ENCODE measurements around the gene CLK3. TPM values are rescaled to one million over a fixed set of nuclear protein-coding genes. Genes with fewer than 3 reads are reported as not detected.

Gene CLK3
- total and polyA plus RNA-seq, 2 of the 13 experiments (the other 11 are each of a cell fraction or from before 2014, with no cell fraction given): 41.5 to 82.0 TPM

- TF ChIP-seq KLF9 (CRISPR knock-in tag; IDR thresholded peaks at IDR 0.05; ENCODE audit: low read depth) (0 out of 2 replicates have a peak, but pooled peaks have one; percentile 39), ZBTB39 (CRISPR knock-in tag; IDR thresholded peaks at IDR 0.05) (peak; percentile 78), ZNF556 (CRISPR knock-in tag; IDR thresholded peaks at IDR 0.05; ENCODE audit: borderline replicate concordance) (peak; percentile 98), IKZF1 (IDR thresholded peaks at IDR 0.05) (no peak), ZNF484 (CRISPR knock-in tag; IDR thresholded peaks at IDR 0.05; ENCODE audit: borderline replicate concordance, low read depth) (no peak), SOX13 (IDR thresholded peaks at IDR 0.05) (no peak), SOX13 (CRISPR knock-in tag; conservative IDR thresholded peaks at IDR 0.05 in 1 of 2, IDR thresholded peaks at IDR 0.05 in 1 of 2) (peak in 1 of 2 experiments; percentile 46; a peak in 1 of 4 replicates), USF2 (IDR thresholded peaks at IDR 0.05; ENCODE audit: low read depth, low read length) (no peak), USF2 (CRISPR knock-in tag; IDR thresholded peaks at IDR 0.05; ENCODE audit: borderline replicate concordance) (peak; percentile 20; the same call in 1 of the 2 replicates), ZNF784 (CRISPR knock-in tag; IDR thresholded peaks at IDR 0.05; ENCODE audit: borderline replicate concordance) (no peak; the same call in 1 of the 2 replicates), SAFB2 (CRISPR knock-in tag; IDR thresholded peaks at IDR 0.05; ENCODE audit: borderline replicate concordance, low read depth) (peak; percentile 85; the same call in 1 of the 2 replicates), ZNF121 (CRISPR knock-in tag; IDR thresholded peaks at IDR 0.05) (peak; percentile 67; the same call in 1 of the 2 replicates)
- TF ChIP-seq, protein P1, sequence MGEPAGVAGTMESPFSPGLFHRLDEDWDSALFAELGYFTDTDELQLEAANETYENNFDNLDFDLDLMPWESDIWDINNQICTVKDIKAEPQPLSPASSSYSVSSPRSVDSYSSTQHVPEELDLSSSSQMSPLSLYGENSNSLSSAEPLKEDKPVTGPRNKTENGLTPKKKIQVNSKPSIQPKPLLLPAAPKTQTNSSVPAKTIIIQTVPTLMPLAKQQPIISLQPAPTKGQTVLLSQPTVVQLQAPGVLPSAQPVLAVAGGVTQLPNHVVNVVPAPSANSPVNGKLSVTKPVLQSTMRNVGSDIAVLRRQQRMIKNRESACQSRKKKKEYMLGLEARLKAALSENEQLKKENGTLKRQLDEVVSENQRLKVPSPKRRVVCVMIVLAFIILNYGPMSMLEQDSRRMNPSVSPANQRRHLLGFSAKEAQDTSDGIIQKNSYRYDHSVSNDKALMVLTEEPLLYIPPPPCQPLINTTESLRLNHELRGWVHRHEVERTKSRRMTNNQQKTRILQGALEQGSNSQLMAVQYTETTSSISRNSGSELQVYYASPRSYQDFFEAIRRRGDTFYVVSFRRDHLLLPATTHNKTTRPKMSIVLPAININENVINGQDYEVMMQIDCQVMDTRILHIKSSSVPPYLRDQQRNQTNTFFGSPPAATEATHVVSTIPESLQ (CRISPR knock-in tag; conservative IDR thresholded peaks at IDR 0.05): no peak
- TF ChIP-seq, protein P2, sequence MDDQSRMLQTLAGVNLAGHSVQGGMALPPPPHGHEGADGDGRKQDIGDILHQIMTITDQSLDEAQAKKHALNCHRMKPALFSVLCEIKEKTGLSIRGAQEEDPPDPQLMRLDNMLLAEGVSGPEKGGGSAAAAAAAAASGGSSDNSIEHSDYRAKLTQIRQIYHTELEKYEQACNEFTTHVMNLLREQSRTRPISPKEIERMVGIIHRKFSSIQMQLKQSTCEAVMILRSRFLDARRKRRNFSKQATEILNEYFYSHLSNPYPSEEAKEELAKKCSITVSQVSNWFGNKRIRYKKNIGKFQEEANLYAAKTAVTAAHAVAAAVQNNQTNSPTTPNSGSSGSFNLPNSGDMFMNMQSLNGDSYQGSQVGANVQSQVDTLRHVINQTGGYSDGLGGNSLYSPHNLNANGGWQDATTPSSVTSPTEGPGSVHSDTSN (CRISPR knock-in tag; IDR thresholded peaks at IDR 0.05; ENCODE audit: borderline replicate concordance): 0 out of 2 replicates have a peak, but pooled peaks have one; percentile 36
Observed at GRCh38 chr15:74615508-74616365, at the start of gene CLK3 (continued).
